Measurements from ENCODE around the gene ZBTB3. TPM values are rescaled to one million over a fixed set of nuclear protein-coding genes. Genes with fewer than 3 reads are reported as not detected.

Gene ZBTB3
- total and polyA plus RNA-seq, 9 of the 15 experiments (the other 6 are each of a cell fraction or from before 2014, with no cell fraction given): 1.9 to 10.0 (median 4.9) TPM

GRCh38 chr11:62709247-62710000, 44.5 kb downstream of the ZBTB3 start (continued):
- TF ChIP-seq HBP1 (CRISPR knock-in tag; IDR thresholded peaks at IDR 0.05) (no peak), ZNF197 (CRISPR knock-in tag; IDR thresholded peaks at IDR 0.05; ENCODE audit: low read depth) (no peak), ZBTB49 (CRISPR knock-in tag; IDR thresholded peaks at IDR 0.05; ENCODE audit: borderline replicate concordance) (no peak), KLF13 (tag; IDR thresholded peaks at IDR 0.05; ENCODE audit: borderline replicate concordance, low read depth) (no peak), CGGBP1 (CRISPR knock-in tag; IDR thresholded peaks at IDR 0.05) (no peak), RBBP5 (IDR thresholded peaks at IDR 0.05; ENCODE audit: borderline replicate concordance, insufficient read depth, low read length, poor library complexity, severe bottlenecking) (no peak), ZFPM2 (CRISPR knock-in tag; IDR thresholded peaks at IDR 0.05) (no peak), SRF (CRISPR knock-in tag; IDR thresholded peaks at IDR 0.05) (no peak), TAF7 (tag; IDR thresholded peaks at IDR 0.05) (no peak), RBFOX2 (IDR thresholded peaks at IDR 0.05; ENCODE audit: low read depth, low read length) (peak; percentile 47), ZNF184 (CRISPR knock-in tag; IDR thresholded peaks at IDR 0.05) (no peak), PCBP1 (IDR thresholded peaks at IDR 0.05; ENCODE audit: low read depth, low read length, poor library complexity, severe bottlenecking) (no peak), EHMT2 (IDR thresholded peaks at IDR 0.05) (no peak), FOXM1 (IDR thresholded peaks at IDR 0.05; ENCODE audit: low read depth) (no peak), FOXM1 (CRISPR knock-in tag; IDR thresholded peaks at IDR 0.05; ENCODE audit: low read depth) (no peak), HNRNPUL1 (IDR thresholded peaks at IDR 0.05; ENCODE audit: low read length) (no peak), NBN (IDR thresholded peaks at IDR 0.05; ENCODE audit: low read depth) (no peak), TSHZ1 (CRISPR knock-in tag; IDR thresholded peaks at IDR 0.05) (no peak), ATF4 (CRISPR knock-in tag; IDR thresholded peaks at IDR 0.05) (no peak), CTBP1 (IDR thresholded peaks at IDR 0.05; ENCODE audit: borderline replicate concordance) (no peak)

Data from K562 (cell line).